Activated naive CD4-positive, alpha-beta T cell treated with anti-CD3 and anti-CD28 coated beads, Interleukin-2, amount 10 ng/mL, durations not matched to agents 7 days and 5 days (primary cell): ENCODE measurements around the gene ADCY5.
"Not testable (repeated sequence)": the region's sequence is repeated elsewhere in the genome, so short reads cannot be mapped to it uniquely, and the experiment has no call there.

Experiments
- CTCF ChIA-PET: fragments of 350-600 bp; sonication (Branson Sonifier 250); formaldehyde crosslinking; loops from one replicate; lab custom pipeline; 2021; ENCODE audit warnings: antibody characterized with exemption; lab: Charles Lee
- DNase-seq: peaks from one replicate; pipeline ENCODE4 v3.0.0-alpha.2; 2020
- H3K27ac Mint-ChIP-seq: one replicate; pipeline ENCODE4 v1.8.0; 2021; ENCODE audit warnings: mild to moderate bottlenecking, moderate library complexity, mixed read lengths
- H3K27me3 Mint-ChIP-seq: one replicate; pipeline ENCODE4 v1.8.0; 2021; ENCODE audit warnings: mild to moderate bottlenecking, mixed read lengths
- H3K36me3 Mint-ChIP-seq: one replicate; pipeline ENCODE4 v1.8.0; 2021; ENCODE audit warnings: mixed read lengths
- H3K4me1 Mint-ChIP-seq: one replicate; pipeline ENCODE4 v1.8.0; 2021; ENCODE audit warnings: mixed read lengths
- H3K4me3 Mint-ChIP-seq: one replicate; pipeline ENCODE4 v1.8.0; 2021; ENCODE audit warnings: mild to moderate bottlenecking, moderate library complexity, mixed read lengths
- H3K9me3 Mint-ChIP-seq: one replicate; pipeline ENCODE4 v1.8.0; 2021; ENCODE audit warnings: mixed read lengths

Gene ADCY5

GRCh38 chr3:123258811-123259420, 190.0 kb downstream of the ADCY5 start:
- no peaks in the 10 kb centered on the region for H3K27me3 Mint-ChIP-seq
- no peak overlapping the region for H3K4me3 Mint-ChIP-seq
- CTCF ChIA-PET, result interaction anchor here (0.8 to 1.4 kb wide), 4 partner anchors 10 to 317 kb away, joined by 3 to 5 read pairs (median 3); no protein-coding TSS in a partner anchor
- H3K36me3 Mint-ChIP-seq, result peaks cover 11% of the 10 kb centered on the region
- no peak for DNase-seq
- H3K4me1 Mint-ChIP-seq, result peaks cover 18% of the 10 kb centered on the region
- no peaks in the 10 kb centered on the region for H3K9me3 Mint-ChIP-seq
- peak overlapping the region; percentile 35 for H3K27ac Mint-ChIP-seq

- H3K4me1 Mint-ChIP-seq, result peaks cover 18% of the 10 kb centered on the region
- peaks cover 9% of the 10 kb centered on the region for H3K36me3 Mint-ChIP-seq
- H3K4me3 Mint-ChIP-seq, result no peak overlapping the region
- CTCF ChIA-PET, result interaction anchor here (1.0 to 1.4 kb wide), 3 partner anchors 9 to 316 kb away, joined by 3 to 5 read pairs (median 3); no protein-coding TSS in a partner anchor
- H3K27ac Mint-ChIP-seq, result no peak overlapping the region
- DNase-seq, result no peak
- no peaks in the 10 kb centered on the region for H3K27me3 Mint-ChIP-seq
- H3K9me3 Mint-ChIP-seq, result no peaks in the 10 kb centered on the region
Observed at GRCh38 chr3:123258359-123258758, 190.5 kb downstream of the ADCY5 start.

GRCh38 chr3:123256256-123256655, 192.6 kb downstream of the ADCY5 start:
- H3K36me3 Mint-ChIP-seq, result peaks cover 16% of the 10 kb centered on the region
- no peaks in the 10 kb centered on the region for H3K27me3 Mint-ChIP-seq
- CTCF ChIA-PET, result interaction anchor here (0.8 to 1.2 kb wide), 2 partner anchors 11 to 313 kb away, joined by 3 read pairs; no protein-coding TSS in a partner anchor
- DNase-seq, result no peak
- H3K4me1 Mint-ChIP-seq, result peaks cover 5% of the 10 kb centered on the region
- no peak overlapping the region for H3K27ac Mint-ChIP-seq
- no peaks in the 10 kb centered on the region for H3K9me3 Mint-ChIP-seq
- H3K4me3 Mint-ChIP-seq, result no peak overlapping the region

GRCh38 chr3:123246866-123247265, 202.0 kb downstream of the ADCY5 start:
- H3K9me3 Mint-ChIP-seq, result no peaks in the 10 kb centered on the region
- no peak for DNase-seq
- H3K27me3 Mint-ChIP-seq, result no peaks in the 10 kb centered on the region
- peaks cover 9% of the 10 kb centered on the region for H3K4me1 Mint-ChIP-seq
- CTCF ChIA-PET, result interaction anchor here (0.6 kb wide), 1 partner anchor 21 kb away, joined by 3 read pairs; no protein-coding TSS in a partner anchor
- peaks cover 28% of the 10 kb centered on the region for H3K36me3 Mint-ChIP-seq
- no peak overlapping the region for H3K4me3 Mint-ChIP-seq
- H3K27ac Mint-ChIP-seq, result no peak overlapping the region

- no peak overlapping the region for H3K4me3 Mint-ChIP-seq
- CTCF ChIA-PET, result no interaction called here
- peak; percentile 49 for DNase-seq
- no peaks in the 10 kb centered on the region for H3K9me3 Mint-ChIP-seq
- no peaks in the 10 kb centered on the region for H3K27me3 Mint-ChIP-seq
- peaks cover 38% of the 10 kb centered on the region for H3K36me3 Mint-ChIP-seq
- no peak overlapping the region for H3K27ac Mint-ChIP-seq
- peaks cover 20% of the 10 kb centered on the region for H3K4me1 Mint-ChIP-seq
Observed at GRCh38 chr3:123244128-123244527, 204.8 kb downstream of the ADCY5 start.

- no peak overlapping the region for H3K4me3 Mint-ChIP-seq
- H3K27me3 Mint-ChIP-seq, result no peaks in the 10 kb centered on the region
- H3K4me1 Mint-ChIP-seq, result peaks cover 22% of the 10 kb centered on the region
- H3K36me3 Mint-ChIP-seq, result peaks cover 34% of the 10 kb centered on the region
- CTCF ChIA-PET, result no interaction called here
- H3K27ac Mint-ChIP-seq, result no peak overlapping the region
- no peaks in the 10 kb centered on the region for H3K9me3 Mint-ChIP-seq
- no peak for DNase-seq
Observed at GRCh38 chr3:123239756-123240155, 209.1 kb downstream of the ADCY5 start.

GRCh38 chr3:123239186-123239585, 209.7 kb downstream of the ADCY5 start:
- Mint-ChIP-seq H3K4me1 (peaks cover 18% of the 10 kb centered on the region), H3K36me3 (peaks cover 36% of the 10 kb centered on the region)
- DNase-seq, CTCF ChIA-PET, H3K9me3 Mint-ChIP-seq, H3K27ac Mint-ChIP-seq, H3K27me3 Mint-ChIP-seq, H3K4me3 Mint-ChIP-seq: not testable (repeated sequence)

GRCh38 chr3:123236902-123237301, 212.0 kb downstream of the ADCY5 start:
- Mint-ChIP-seq H3K27me3 (no peaks in the 10 kb centered on the region), H3K36me3 (peaks cover 37% of the 10 kb centered on the region), H3K27ac (no peak overlapping the region), H3K4me1 (peaks cover 12% of the 10 kb centered on the region), H3K4me3 (no peak overlapping the region), H3K9me3 (no peaks in the 10 kb centered on the region)
- no peak for DNase-seq
- CTCF ChIA-PET, result no interaction called here
